ENCODE results near the gene ELF3. TPM values are rescaled to one million over a fixed set of nuclear protein-coding genes. Genes with fewer than 3 reads are reported as not detected.

Gene ELF3
- total RNA-seq, 6 donors from 2014 or later, result 82.8 to 261 (median 137) TPM

- peak in 3 of 4 donors; percentile 31 to 95 (median 48) for TF ChIP-seq EP300 (IDR thresholded peaks at IDR 0.05)
- TF ChIP-seq, protein P1, sequence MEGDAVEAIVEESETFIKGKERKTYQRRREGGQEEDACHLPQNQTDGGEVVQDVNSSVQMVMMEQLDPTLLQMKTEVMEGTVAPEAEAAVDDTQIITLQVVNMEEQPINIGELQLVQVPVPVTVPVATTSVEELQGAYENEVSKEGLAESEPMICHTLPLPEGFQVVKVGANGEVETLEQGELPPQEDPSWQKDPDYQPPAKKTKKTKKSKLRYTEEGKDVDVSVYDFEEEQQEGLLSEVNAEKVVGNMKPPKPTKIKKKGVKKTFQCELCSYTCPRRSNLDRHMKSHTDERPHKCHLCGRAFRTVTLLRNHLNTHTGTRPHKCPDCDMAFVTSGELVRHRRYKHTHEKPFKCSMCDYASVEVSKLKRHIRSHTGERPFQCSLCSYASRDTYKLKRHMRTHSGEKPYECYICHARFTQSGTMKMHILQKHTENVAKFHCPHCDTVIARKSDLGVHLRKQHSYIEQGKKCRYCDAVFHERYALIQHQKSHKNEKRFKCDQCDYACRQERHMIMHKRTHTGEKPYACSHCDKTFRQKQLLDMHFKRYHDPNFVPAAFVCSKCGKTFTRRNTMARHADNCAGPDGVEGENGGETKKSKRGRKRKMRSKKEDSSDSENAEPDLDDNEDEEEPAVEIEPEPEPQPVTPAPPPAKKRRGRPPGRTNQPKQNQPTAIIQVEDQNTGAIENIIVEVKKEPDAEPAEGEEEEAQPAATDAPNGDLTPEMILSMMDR (IDR thresholded peaks at IDR 0.05), result no peak
- TF ChIP-seq POLR2A (IDR thresholded peaks at IDR 0.05), result no peak
- TF ChIP-seq POLR2AphosphoS5 (IDR thresholded peaks at IDR 0.05), result peak in 1 of 2 donors; percentile 74
- peak; percentile 39 to 61 for ATAC-seq (ENCODE audit: low FRiP score in 2 of 2)
- H3K36me3 ChIP-seq, result no peaks in the 10 kb centered on the region
- H3K27ac ChIP-seq, result peak overlapping the region in 2 of 4 donors; percentile 18 to 56
- H3K4me1 ChIP-seq, result peaks cover 0 to 9% (median 3%) of the 10 kb centered on the region in 4 donors
- DNase-seq, result peak in 1 of 2 donors; percentile 91
- H3K9me3 ChIP-seq, result no peaks in the 10 kb centered on the region
- no peaks in the 10 kb centered on the region for H3K27me3 ChIP-seq
- WGBS, 2 donors, result 45 to 49% methylated on average over 6 of the region's 6 CpGs
- H3K4me3 ChIP-seq, result no peak overlapping the region
Observed at GRCh38 chr1:202023001-202023433, 12.6 kb downstream of the ELF3 start.

DNA sequence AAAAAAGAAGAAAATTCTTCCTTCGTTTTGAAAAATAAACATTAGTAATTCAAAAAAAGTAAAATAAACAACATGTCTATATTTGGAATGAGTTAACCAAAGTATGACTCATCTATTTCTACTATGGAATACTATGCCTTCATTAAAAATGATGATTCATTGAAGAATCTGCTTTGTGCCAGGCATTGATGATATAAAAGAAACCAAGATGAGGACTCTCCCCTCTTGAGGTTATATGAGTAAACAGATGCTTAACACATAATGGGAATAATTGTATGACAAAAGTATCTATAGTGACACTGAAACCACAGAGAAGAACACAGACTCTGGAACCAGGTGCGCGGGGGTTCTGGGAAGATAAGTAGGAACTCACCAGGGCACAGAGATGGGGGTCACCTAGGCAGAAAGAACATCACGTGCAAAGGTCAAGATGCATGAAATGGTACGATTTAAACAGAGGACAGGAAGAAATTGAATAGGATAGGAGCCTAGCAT lies 18.8 kb downstream of the ELF3 start:
- ATAC-seq (ENCODE audit: low FRiP score in 2 of 2) (no peak), DNase-seq (no peak)
- Histone ChIP-seq H3K4me3 (no peak overlapping the region), H3K4me1 (peaks cover 2 to 3% (median 2%) of the 10 kb centered on the region in 4 donors), H3K27me3 (no peaks in the 10 kb centered on the region), H3K27ac (no peak overlapping the region), H3K36me3 (no peaks in the 10 kb centered on the region), H3K9me3 (no peaks in the 10 kb centered on the region)
- 71% methylated on average over 5 of the region's 5 CpGs for WGBS, 2 donors
- TF ChIP-seq POLR2AphosphoS5 (IDR thresholded peaks at IDR 0.05) (no peak), EP300 (IDR thresholded peaks at IDR 0.05) (no peak), POLR2A (IDR thresholded peaks at IDR 0.05) (no peak)
- TF ChIP-seq, protein P1 (IDR thresholded peaks at IDR 0.05), result no peak

DNA sequence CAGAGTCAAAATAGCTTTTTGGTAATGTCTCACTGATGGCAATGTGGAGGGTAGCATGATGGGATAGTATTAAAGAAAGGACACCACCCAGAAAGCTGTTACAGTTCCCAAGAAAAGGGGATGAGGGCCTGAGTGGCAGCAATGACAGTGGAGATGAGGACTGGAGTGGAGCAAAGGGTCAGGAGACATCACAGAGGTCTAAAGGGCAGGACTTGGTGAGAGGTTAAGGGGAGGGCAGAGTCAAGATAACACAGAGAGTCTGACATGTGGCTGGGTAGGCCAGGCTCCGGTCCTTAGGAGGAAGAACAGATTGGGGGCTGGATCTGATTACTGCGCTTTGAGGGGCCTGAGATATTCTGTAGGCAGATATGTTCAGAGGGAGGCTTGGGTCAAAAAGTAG lies 19.3 kb downstream of the ELF3 start:
- WGBS, 2 donors, result 71 to 87% methylated on average over 2 of the region's 2 CpGs
- Histone ChIP-seq H3K36me3 (no peaks in the 10 kb centered on the region), H3K27me3 (no peaks in the 10 kb centered on the region), H3K4me1 (peaks cover 4 to 6% (median 5%) of the 10 kb centered on the region in 4 donors), H3K9me3 (no peaks in the 10 kb centered on the region), H3K4me3 (no peak overlapping the region), H3K27ac (no peak overlapping the region)
- ATAC-seq (ENCODE audit: low FRiP score in 2 of 2) (no peak), DNase-seq (no peak)
- TF ChIP-seq, protein P1 (IDR thresholded peaks at IDR 0.05), result no peak
- TF ChIP-seq EP300 (IDR thresholded peaks at IDR 0.05), result no peak
- TF ChIP-seq POLR2AphosphoS5 (IDR thresholded peaks at IDR 0.05), result no peak
- TF ChIP-seq POLR2A (IDR thresholded peaks at IDR 0.05), result no peak

DNA sequence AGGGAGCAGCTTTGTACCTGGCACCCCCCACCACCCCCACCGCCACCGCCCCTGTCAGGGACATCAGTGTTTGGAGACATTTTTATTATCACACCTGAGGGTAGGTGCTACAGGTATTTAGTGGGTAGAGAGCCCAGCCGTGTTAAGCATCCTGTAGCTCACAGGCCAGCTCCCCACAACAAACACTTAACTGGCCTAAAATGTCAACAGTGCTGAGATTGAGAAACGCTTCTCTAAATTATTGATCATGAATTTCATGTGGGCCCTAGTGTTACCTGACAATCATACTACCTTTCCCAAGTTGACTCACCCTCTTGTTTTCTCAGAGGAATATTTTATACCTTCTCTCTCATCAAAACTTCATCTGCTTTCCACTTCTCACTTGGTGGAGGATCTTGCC lies 21.4 kb downstream of the ELF3 start:
- no peaks in the 10 kb centered on the region for H3K27me3 ChIP-seq
- no peaks in the 10 kb centered on the region for H3K36me3 ChIP-seq
- no peak overlapping the region for H3K4me3 ChIP-seq
- H3K27ac ChIP-seq, result no peak overlapping the region
- TF ChIP-seq EP300 (IDR thresholded peaks at IDR 0.05), result no peak
- H3K4me1 ChIP-seq, result peaks cover 4 to 10% (median 5%) of the 10 kb centered on the region in 4 donors
- H3K9me3 ChIP-seq, result no peaks in the 10 kb centered on the region
- no peak for ATAC-seq (ENCODE audit: low FRiP score in 2 of 2)
- WGBS, 2 donors, result 61 to 71% methylated on average over 4 of the region's 4 CpGs
- no peak for DNase-seq

GRCh38 chr1:202034149-202034682 lies 23.8 kb downstream of the ELF3 start:
- 68 to 73% methylated on average over 7 of the region's 7 CpGs for WGBS, 2 donors
- Histone ChIP-seq H3K36me3 (no peaks in the 10 kb centered on the region), H3K4me3 (no peak overlapping the region), H3K9me3 (no peaks in the 10 kb centered on the region), H3K27ac (peak overlapping the region; percentile 74 to 89 (median 80)), H3K27me3 (no peaks in the 10 kb centered on the region), H3K4me1 (peaks cover 4 to 10% (median 5%) of the 10 kb centered on the region in 4 donors)
- TF ChIP-seq, protein P1 (IDR thresholded peaks at IDR 0.05), result no peak
- TF ChIP-seq POLR2A (IDR thresholded peaks at IDR 0.05) (no peak), POLR2AphosphoS5 (IDR thresholded peaks at IDR 0.05) (no peak), EP300 (IDR thresholded peaks at IDR 0.05) (no peak)
- DNase-seq (no peak), ATAC-seq (ENCODE audit: low FRiP score in 2 of 2) (no peak)
